Endothelial cell of hepatic sinusoid (primary cell): Measurements from ENCODE around the gene NLRC5.

ENCODE experiments used
- in situ Hi-C: cut with HindIII; loops from 2 replicates; pipeline ENCODE4 v1.10.0; 2017; ENCODE audit warnings: low sequenced_read_pairs

The NLRC5 gene

DNA sequence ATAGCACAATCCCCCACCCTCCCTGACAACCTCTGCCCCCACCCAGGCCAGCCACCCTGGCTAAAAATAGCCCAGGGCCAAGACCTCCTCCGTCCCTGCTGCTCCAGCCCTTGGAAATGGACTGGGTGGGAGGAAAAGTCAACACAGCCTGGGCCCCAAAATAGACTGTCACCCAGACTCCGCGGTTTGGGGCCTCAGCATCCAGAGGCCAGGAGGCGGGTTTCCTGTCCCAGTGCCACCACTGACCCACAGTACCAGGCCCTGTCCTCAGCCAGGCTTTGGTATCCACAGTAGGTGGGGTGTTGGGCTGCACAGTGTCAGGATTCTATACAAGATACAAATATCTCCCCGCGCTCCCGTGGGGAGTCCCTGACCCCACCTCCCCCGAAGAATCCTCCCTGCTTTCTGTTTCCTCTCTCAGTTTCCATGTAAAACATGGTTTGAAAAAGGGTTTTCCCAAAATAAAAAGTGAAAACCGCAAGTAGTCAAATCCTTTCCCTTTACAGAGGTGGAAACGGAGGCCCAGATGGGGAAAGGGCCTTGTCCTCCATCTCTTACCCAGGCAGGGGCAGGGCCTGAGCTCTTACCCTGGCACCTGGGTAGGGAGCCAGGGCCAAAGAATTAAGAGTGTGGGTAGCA, 123.2 kb downstream of the NLRC5 start:
- in situ Hi-C loops = no loop called here

DNA sequence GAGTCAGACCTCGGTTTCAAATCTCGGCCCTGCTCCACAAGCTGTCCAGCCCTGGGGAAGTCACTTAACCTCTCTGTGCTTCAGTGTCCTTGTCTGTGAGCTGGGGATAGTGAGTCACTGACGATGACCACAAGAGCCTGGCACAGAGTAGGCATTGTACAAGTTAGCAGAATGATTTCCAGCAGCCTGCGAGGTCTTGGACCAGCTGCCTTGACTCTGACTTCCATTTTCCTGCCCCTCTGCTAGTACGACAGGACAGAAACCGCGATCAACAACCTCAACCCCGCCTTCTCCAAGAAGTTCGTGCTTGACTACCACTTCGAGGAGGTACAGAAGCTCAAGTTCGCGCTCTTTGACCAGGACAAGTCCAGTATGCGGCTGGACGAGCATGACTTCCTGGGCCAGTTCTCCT, 123.7 kb downstream of the NLRC5 start:
- in situ Hi-C loops = no loop called here

DNA sequence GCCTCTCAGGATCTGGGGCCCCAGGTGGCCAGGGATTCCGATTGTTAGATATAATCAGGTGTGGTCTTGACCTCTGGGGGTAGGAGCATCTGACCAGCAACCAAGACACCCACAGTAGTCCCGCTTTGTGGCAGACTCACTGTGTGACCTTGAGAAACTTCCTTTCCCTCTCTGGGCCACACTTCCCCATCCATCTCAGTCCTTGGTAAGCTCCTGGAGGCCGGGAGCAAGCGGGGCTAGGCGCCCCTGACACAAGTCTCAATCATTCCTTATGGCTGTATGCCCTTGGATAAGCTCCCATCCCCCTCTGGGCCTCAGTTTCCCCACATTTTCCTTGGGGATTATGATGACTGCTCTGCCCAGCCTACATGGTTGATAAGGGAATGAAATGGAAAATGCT, 124.3 kb downstream of the NLRC5 start:
- in situ Hi-C loops = no loop called here

DNA sequence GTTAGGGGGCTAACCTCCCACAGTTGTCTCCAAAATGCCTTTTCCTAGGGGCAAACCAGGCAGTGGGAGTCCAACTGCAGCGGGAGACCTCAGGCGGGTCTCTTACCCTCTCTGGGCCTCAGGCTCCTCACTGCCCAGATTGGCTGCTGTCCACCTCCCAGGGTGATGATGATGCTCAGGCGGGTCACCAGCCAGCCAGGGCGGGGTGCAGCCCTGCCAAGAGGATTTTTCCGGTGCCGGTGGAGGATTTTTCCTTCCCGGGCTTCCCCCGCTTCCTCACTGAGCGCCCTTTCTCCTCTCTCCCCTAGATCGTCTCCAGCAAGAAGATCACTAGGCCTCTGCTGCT, 125.8 kb downstream of the NLRC5 start:
- in situ Hi-C loops = no loop called here

DNA sequence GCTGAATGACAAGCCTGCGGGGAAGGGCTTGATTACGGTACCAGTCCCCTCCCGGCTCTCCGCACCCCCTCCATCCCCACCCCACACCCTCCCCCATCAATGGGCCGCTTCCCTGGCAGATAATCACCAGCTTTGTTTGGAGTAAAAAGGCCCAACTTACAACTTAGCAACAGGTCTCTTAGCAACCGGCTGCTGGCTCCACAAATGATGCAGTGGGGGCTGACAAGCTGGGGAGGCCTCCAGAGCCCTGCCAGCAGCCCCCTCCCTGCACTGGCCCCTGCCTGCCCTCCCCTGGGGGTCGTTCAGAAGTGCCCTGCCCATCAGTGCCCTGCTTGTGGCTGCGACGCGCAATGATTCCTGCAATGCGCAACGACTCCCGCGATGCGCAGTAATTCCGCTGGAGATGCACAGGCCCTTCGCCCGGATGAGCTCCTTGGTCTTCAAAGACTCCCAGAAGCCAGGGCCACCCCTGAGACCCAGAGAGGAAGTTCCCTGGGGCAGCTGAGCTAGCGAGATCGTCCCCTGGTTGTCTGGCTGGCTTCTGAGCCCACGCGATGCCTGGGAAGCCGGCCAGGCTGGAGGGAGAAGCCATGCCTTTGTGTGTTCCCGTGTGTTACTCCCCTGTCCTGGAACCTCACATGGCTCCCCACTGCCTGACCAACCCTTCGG, 126.3 kb downstream of the NLRC5 start:
- in situ Hi-C loops = no loop called here

DNA sequence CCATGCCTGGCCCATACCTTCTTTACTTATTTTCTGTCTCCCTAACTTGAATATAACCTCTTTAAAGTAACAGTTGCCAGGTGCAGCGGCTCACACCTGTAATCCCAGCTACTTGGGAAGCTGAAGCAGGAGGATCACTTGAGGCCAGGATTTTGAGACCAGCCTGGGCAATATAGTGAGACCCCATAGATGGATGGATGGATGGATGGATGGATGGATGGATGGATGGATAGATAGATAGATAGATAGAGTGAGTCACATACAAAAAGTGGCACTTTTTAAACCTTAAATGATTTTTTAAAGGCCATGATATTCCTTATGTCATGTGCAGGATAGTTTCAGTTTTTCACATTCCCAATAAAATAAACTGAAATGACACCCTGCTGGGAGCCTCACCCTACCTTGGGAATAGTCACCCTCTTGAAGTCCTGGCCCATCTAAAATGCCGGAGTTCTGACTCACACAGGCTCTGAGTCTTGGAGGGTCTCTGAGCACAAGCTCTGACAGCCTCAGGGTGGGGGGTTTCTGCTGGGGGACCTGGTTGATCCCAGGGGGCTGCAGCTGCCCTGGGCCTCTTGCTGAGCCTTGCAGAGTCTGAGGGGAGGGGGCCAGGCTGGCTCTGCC, 129.2 kb downstream of the NLRC5 start:
- in situ Hi-C loops = no loop called here

DNA sequence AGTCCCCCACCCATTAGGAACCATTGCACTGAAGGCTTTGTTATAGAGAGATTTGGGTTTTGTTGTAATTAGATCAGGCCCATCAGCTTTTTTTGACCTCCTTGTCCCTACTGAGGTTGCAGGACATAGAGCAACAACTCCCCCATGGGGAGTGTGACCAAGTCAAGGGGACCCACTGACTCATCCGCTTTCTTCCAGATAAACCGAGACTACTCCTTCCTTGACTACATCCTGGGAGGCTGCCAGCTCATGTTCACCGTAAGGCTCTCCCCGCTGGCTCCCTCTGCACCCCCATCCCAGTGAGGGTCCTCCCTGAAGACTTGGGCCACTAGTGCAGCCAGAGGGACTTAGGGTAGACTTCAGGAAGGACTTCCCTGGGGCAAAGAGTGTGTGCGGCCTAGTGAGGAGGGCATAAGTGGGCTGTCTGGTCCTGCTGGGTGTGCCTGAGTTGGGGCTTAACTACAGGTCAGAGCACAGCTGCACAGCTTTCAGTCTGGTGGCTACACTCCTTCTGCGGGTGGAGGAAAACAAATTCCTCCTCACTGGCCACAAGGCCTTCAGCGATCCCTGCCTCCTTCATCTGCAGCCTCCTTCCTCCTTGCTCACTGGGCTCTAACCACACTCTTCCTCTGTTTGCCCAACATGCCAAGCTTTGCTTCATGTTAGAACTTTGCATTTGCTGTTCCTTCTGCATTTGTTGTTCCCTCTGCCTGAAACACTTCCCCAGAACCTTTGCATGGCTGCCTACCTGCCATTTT, 134.0 kb downstream of the NLRC5 start:
- in situ Hi-C loops = no loop called here

DNA sequence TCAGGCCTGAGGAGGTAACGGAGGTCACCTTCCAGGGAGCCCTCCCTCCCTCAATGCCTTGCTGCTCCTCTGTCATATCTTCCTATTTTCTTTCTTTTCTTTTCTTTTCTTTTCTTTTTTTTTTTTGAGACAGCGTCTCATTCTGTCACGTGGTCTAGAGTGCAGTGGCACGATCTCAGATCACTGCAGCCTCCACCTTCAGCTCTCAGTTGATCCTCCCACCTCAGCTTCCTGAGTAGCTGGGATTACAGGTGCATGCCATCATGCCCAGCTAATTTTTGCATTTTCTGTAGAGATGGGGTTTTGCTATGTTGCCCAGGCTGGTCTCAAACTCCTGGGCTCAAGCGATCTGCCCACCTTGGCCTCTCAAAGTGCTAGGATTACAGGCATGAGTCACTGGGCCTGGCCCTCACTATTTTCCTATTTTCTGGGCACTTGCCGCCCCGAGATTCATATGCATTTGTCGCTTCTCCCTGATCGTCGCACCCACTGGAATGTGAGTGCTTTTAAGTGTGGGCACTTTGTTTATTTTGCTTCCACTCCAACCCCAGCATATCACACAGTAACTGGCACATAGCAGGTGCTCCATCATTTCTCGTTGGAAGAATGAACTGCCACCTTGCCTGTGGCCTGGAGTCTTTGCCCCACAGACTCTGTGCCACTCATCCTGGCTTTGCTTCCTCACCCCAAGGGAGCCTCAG, 134.8 kb downstream of the NLRC5 start:
- in situ Hi-C loops = no loop called here

DNA sequence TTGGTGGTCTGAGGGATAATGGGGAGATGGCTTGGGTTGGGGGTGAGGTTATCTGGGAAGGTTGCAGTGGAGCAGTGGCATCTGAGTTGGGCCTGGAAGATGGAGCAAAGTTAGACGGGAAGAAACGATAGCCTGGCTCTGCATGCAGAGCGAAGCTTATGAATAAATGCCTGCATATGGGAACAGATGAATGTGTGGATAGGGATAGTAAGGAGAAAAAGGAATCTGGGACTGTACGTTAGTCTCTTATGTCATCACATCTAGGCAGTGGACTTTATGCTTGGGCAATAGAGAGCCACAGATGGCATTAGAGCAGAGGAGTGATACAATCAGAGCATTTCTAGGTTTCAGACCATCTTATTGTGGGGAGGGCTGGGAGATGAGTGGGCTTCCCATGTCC, 136.0 kb downstream of the NLRC5 start:
- in situ Hi-C loops = no loop called here

DNA sequence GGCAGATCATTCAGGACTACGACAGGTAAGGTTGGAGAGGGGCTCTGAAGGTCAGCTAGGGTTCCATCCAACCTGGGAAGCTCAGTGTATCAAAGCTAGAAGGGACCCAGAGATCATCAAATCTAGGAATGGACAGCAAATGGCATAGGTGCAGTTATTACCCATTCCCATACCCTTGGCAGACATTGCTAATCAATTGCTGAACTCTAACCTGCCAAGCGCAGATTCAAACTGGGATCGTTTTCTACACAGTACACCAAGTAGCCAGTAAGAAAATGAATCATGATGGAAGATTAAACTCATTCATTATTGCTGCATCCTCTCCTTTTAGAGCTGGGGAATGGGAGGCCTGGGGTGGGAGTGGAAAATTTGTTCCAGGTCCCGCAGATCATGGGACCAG, 136.6 kb downstream of the NLRC5 start:
- in situ Hi-C loops = no loop called here

DNA sequence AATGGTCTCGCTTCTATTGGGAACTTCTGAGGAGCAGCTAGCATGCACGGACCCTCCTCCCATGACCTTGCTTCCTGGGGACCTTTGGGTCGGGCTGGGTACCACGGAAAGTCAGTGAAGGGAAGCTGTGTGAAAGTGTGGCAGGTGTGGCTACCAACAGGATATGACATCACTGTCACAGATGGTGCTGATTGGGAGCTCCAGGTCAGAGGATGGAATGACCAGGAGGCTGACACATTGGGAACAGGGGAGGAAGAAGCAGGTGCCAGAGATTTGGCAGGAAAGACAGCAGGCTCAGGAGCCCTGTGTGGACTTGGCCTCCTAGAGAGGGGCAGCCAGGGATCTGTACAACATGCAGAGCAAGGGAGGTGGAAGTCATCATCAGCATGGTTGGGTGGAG, 137.1 kb downstream of the NLRC5 start:
- in situ Hi-C loops = no loop called here

DNA sequence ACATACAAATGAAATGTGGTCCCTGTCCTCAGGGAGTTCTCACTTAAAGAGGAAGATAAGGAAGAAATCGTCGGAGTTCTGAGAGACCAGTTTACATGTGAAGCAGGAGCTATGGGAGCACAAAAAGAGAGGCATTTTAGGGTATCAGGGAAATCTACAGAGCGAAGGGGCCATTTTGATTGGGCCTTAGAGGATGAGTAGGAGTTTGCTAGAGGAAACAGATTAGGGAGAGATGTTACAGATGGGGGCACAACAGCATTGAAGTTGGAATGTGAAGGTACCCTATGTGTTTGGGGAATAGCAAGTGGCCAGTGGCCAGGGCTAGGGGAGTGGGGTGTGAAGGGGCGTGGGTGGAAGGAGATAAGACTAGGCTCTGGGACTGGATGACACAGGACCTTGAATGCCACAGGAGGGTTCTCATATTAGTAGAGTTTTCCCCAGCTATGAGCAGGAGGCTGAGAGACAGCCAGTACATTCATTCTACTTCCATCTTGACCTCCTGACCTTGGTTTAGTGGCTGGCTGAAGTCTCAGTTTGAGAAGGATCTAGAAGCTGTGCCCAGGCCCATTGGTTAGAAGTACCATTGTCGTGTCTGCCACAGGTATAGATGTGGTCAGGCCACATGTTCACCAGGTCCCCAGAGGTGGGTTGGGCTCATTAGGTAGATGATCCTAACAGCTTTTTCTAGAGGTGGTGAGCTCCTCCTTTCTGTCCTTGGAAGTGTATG, 137.8 kb downstream of the NLRC5 start:
- in situ Hi-C loops = no loop called here

DNA sequence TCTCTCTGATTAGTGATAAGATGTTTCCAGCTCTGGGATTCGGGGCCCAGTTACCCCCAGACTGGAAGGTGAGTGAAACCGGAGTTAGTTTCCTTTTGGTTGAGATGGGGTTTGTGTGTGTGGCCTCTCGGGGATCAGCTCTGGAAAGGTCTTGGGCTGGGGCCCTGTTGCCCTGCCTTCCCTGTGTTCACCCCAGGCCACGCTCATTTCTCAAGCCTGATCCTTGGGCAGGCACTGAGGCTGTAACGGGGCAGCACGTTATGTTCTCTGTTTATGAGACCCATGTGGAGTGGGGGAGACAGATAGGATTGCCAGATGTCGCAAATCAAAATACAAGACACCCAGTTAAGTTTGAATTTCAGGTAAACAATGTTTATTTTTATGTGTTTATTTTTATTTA, 138.5 kb downstream of the NLRC5 start:
- in situ Hi-C loops = no loop called here

DNA sequence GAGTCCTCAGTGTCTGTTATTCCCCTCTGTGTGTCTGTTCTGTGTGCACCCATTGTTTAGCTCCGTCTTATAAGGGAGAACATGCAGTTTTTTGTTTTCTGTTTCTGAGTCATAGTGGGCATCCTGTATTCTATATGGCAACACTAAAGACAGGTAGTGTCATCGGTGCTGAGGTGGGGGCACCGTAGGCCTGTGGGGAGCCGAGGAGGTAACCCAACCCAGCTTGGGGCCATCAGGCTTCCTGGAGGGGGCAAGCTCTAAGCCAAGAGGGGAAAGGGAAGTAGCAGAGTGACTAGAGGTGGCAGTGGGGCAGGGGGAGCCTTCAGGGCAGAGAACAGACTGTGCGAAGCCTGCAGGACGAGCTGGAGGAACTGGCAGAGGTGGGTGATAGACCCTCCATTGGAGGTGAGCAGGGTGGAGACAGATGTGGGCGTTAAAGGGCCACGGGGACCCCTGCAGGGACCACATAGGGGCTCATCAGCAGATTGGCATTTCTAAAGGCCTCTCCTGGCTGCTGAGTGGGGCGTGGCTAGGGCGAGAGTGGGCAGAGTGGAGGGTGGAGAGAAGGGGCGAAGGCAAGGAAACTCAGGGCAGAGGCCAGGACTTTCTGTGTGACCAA, 139.5 kb downstream of the NLRC5 start:
- in situ Hi-C loops = no loop called here

DNA sequence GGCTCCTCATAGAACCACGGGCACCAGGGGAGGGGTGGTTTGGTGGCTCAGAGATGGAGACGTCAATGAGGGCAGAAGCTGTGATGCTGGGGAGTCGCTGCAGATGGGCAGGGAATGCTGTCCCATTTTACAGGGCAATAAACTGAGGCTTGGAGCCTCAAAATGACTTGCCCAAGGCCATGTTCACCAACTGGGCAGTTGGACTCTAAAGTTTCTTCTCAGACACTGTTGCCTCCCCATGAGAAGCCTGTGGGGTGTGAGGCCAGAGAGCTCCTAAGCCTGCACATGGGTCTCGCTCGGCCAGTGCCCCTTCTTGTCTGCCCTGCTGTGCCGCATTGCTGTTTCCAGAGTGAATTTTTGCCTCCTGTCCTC, 141.6 kb downstream of the NLRC5 start:
- in situ Hi-C loops = no loop called here

DNA sequence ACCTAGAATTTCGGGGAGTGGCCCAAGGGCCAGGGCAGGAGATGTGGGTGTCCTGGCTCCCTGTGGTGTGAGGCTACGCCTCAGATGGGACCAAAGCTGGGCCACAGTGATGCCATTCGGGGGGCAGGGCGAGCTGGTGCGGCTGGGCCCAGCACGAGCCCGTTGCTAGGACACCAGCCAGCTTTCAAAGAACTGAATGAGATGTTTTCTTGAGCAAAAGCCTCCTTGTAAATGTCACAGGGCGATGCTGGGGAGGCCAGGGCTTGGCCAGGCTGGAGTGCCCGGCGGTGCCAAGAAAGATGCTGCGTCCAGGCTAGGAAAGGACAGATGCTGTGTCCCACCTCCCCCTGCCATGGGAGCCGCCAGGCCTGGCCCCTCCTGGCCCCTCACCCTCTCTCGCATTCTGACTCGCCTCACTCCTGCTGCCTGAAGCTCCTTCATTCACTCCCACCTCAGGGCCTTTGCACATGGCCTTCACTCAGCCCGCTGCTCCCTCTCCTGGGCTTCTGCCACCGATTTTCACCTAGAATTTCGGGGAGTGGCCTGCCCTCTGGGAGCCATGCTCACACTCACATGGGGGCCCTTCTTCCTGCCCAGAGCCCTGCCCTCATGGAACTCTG, 142.1 kb downstream of the NLRC5 start:
- in situ Hi-C loops = no loop called here

DNA sequence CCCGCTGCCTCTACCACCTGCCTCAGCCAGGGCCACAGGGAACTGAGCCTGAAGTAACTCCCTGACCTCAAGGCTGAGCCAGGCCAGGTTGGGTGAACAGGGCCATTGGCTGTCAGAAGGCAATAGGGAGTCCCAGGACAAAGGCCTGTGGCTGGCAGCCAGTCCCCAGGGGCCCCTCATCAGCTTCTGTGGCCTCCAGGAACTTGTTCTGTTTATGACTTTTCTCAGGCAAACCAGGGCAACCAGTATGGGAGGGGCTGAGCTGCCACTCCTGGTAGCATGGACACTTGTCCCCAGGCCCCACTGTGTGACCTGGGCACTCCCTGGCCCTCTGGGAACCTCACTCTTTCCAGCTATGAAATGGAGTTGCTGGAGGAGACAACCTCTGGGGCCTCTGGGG, 143.1 kb downstream of the NLRC5 start:
- in situ Hi-C loops = no loop called here

DNA sequence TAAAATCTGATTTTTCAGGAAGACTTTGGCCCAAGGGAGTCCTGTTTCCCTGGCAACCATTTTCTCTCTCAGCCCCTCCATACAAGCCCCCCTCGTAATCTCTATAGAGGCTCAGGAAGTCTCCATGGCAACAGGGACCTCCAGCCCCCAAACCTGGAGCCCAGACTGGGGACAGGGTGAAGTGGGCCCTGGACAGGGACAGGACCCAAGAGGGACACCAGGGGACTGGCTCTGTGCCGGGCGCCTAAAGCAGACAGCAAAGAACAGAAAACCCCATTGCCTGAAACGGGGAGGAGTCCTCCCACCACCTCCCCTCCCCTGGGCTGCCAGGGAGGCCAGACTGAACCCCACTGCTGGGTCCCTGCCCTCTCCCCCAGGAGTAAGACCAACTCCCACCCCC, 143.7 kb downstream of the NLRC5 start:
- in situ Hi-C loops = no loop called here
